ENCODE results near the gene NFYB. TPM values are rescaled to one million over a fixed set of nuclear protein-coding genes. Genes with fewer than 3 reads are reported as not detected.
A peak's percentile ranks its signal among the peaks of the same experiment; 100 is the strongest.

NFYB gene
- total and polyA plus RNA-seq, 4 donors, result 15.5 to 33.0 (median 24.5) TPM

DNA sequence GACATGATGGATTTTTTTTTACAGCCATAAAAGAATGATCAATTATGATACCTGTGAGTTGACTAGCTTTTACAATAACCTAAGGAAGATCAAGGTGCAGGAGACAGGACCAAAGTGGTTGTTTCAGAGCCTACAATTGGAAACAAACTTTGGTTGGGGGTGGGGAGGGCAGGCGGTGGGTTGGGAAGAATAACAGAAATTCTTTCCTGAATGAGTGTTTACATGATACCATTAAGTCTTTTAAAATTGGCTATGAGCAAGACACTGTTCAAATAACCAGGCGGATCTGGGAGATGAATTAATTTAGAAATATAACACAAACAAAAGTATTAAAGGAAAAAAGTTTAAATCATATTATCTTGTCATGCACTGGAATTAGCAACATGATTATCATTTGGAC, 7.2 kb downstream of the NFYB start:
- DNase-seq (peak in 2 of 3 donors; percentile 9 to 13), ATAC-seq (ENCODE audit: insufficient read depth, low FRiP score) (no peak)
- no peak overlapping the region for H3K27ac ChIP-seq (ENCODE audit: low read depth in 1 of 2, low read length in 1 of 2)
- 39 to 59% methylated on average over 2 of the region's 2 CpGs for WGBS, 2 donors
- peaks cover 0 to 48% (median 17%) of the 10 kb centered on the region in 4 donors for H3K36me3 ChIP-seq (ENCODE audit: control insufficient read depth in 4 of 4, insufficient read depth in 4 of 4, low read length in 4 of 4)
- H3K27me3 ChIP-seq (ENCODE audit: control insufficient read depth in 3 of 3, insufficient read depth in 3 of 3, low read length in 2 of 3), result no peaks in the 10 kb centered on the region
- no peak overlapping the region for H3K9ac ChIP-seq (ENCODE audit: insufficient read depth in 1 of 2, low read length in 2 of 2)
- TF ChIP-seq, protein P1, sequence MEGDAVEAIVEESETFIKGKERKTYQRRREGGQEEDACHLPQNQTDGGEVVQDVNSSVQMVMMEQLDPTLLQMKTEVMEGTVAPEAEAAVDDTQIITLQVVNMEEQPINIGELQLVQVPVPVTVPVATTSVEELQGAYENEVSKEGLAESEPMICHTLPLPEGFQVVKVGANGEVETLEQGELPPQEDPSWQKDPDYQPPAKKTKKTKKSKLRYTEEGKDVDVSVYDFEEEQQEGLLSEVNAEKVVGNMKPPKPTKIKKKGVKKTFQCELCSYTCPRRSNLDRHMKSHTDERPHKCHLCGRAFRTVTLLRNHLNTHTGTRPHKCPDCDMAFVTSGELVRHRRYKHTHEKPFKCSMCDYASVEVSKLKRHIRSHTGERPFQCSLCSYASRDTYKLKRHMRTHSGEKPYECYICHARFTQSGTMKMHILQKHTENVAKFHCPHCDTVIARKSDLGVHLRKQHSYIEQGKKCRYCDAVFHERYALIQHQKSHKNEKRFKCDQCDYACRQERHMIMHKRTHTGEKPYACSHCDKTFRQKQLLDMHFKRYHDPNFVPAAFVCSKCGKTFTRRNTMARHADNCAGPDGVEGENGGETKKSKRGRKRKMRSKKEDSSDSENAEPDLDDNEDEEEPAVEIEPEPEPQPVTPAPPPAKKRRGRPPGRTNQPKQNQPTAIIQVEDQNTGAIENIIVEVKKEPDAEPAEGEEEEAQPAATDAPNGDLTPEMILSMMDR (IDR thresholded peaks at IDR 0.05; ENCODE audit: control extremely low read depth, extremely low read depth), result no peak
- H3K4me1 ChIP-seq (ENCODE audit: control insufficient read depth in 5 of 5, insufficient read depth in 5 of 5, low read length in 5 of 5), result peaks cover 0 to 19% (median 4%) of the 10 kb centered on the region in 5 donors
- no peaks in the 10 kb centered on the region for H3K9me3 ChIP-seq (ENCODE audit: control insufficient read depth in 4 of 4, insufficient read depth in 3 of 4, low read length in 3 of 4)
- H3K4me3 ChIP-seq, result no peak overlapping the region

- ATAC-seq (ENCODE audit: insufficient read depth, low FRiP score) (no peak), DNase-seq (no peak)
- Histone ChIP-seq H3K9me3 (ENCODE audit: control insufficient read depth in 4 of 4, insufficient read depth in 3 of 4, low read length in 3 of 4) (no peaks in the 10 kb centered on the region), H3K4me3 (no peak overlapping the region), H3K9ac (ENCODE audit: insufficient read depth in 1 of 2, low read length in 2 of 2) (no peak overlapping the region), H3K4me1 (ENCODE audit: control insufficient read depth in 5 of 5, insufficient read depth in 5 of 5, low read length in 5 of 5) (peaks cover 0 to 12% (median under 1%) of the 10 kb centered on the region in 5 donors), H3K36me3 (ENCODE audit: control insufficient read depth in 4 of 4, insufficient read depth in 4 of 4, low read length in 4 of 4) (peaks cover 12 to 35% (median 20%) of the 10 kb centered on the region in 4 donors), H3K27ac (ENCODE audit: low read depth in 1 of 2, low read length in 1 of 2) (no peak overlapping the region), H3K27me3 (ENCODE audit: control insufficient read depth in 3 of 3, insufficient read depth in 3 of 3, low read length in 2 of 3) (no peaks in the 10 kb centered on the region)
- TF ChIP-seq, protein P1 (IDR thresholded peaks at IDR 0.05; ENCODE audit: control extremely low read depth, extremely low read depth), result no peak
- WGBS, 2 donors, result 97% methylated on average over 3 of the region's 3 CpGs
Observed at GRCh38 chr12:104126548-104126947, 11.5 kb downstream of the NFYB start.

GRCh38 chr12:104122298-104122697, 15.7 kb downstream of the NFYB start:
- no peaks in the 10 kb centered on the region for H3K4me1 ChIP-seq (ENCODE audit: control insufficient read depth in 5 of 5, insufficient read depth in 5 of 5, low read length in 5 of 5)
- H3K27me3 ChIP-seq (ENCODE audit: control insufficient read depth in 3 of 3, insufficient read depth in 3 of 3, low read length in 2 of 3), result no peaks in the 10 kb centered on the region
- no peaks in the 10 kb centered on the region for H3K9me3 ChIP-seq (ENCODE audit: control insufficient read depth in 4 of 4, insufficient read depth in 3 of 4, low read length in 3 of 4)
- TF ChIP-seq, protein P1 (IDR thresholded peaks at IDR 0.05; ENCODE audit: control extremely low read depth, extremely low read depth), result no peak
- H3K27ac ChIP-seq (ENCODE audit: low read depth in 1 of 2, low read length in 1 of 2), result no peak overlapping the region
- 96 to 97% methylated on average over 9 of the region's 9 CpGs for WGBS, 2 donors
- H3K36me3 ChIP-seq (ENCODE audit: control insufficient read depth in 4 of 4, insufficient read depth in 4 of 4, low read length in 4 of 4), result peaks cover 10 to 22% (median 15%) of the 10 kb centered on the region in 4 donors
- no peak overlapping the region for H3K9ac ChIP-seq (ENCODE audit: insufficient read depth in 1 of 2, low read length in 2 of 2)
- no peak for ATAC-seq (ENCODE audit: insufficient read depth, low FRiP score)
- H3K4me3 ChIP-seq, result no peak overlapping the region
- DNase-seq, result no peak

GRCh38 chr12:104121001-104121400, 17.0 kb downstream of the NFYB start:
- ATAC-seq (ENCODE audit: insufficient read depth, low FRiP score), result peak; percentile 58

More at GRCh38 chr12:104121001-104121400, 17.0 kb downstream of the NFYB start:
- Histone ChIP-seq H3K4me3 (no peak overlapping the region), H3K9ac (ENCODE audit: insufficient read depth in 1 of 2, low read length in 2 of 2) (no peak overlapping the region), H3K27ac (ENCODE audit: low read depth in 1 of 2, low read length in 1 of 2) (no peak overlapping the region), H3K4me1 (ENCODE audit: control insufficient read depth in 5 of 5, insufficient read depth in 5 of 5, low read length in 5 of 5) (no peaks in the 10 kb centered on the region), H3K9me3 (ENCODE audit: control insufficient read depth in 4 of 4, insufficient read depth in 3 of 4, low read length in 3 of 4) (no peaks in the 10 kb centered on the region), H3K27me3 (ENCODE audit: control insufficient read depth in 3 of 3, insufficient read depth in 3 of 3, low read length in 2 of 3) (no peaks in the 10 kb centered on the region), H3K36me3 (ENCODE audit: control insufficient read depth in 4 of 4, insufficient read depth in 4 of 4, low read length in 4 of 4) (peaks cover 9 to 17% (median 16%) of the 10 kb centered on the region in 4 donors)
- no peak for DNase-seq
- TF ChIP-seq, protein P1 (IDR thresholded peaks at IDR 0.05; ENCODE audit: control extremely low read depth, extremely low read depth), result no peak
